Brain microvascular endothelial cell (primary cell): ENCODE measurements around the gene IARS2.
"Not testable (repeated sequence)": the region's sequence is repeated elsewhere in the genome, so short reads cannot be mapped to it uniquely, and the experiment has no call there.

Source experiments
- DNase-seq: peaks from one replicate; pipeline ENCODE4 v3.0.0-alpha.2; 2020
- H3K27ac ChIP-seq: fragments of 250-450 bp; sonication (Bioruptor Pico); 2 replicates; pipeline ENCODE4 v1.5.1; 2020; ENCODE audit warnings: mild to moderate bottlenecking, moderate library complexity
- H3K27me3 ChIP-seq: fragments of 250-450 bp; sonication (Bioruptor Pico); replicated peaks from 2 replicates; pipeline ENCODE4 v1.5.1; 2020; ENCODE audit warnings: mild to moderate bottlenecking
- H3K36me3 ChIP-seq: fragments of 250-450 bp; sonication (Bioruptor Pico); replicated peaks from 2 replicates; pipeline ENCODE4 v1.5.1; 2020; ENCODE audit warnings: mild to moderate bottlenecking
- H3K4me3 ChIP-seq: 2 replicates; pipeline ENCODE4 v1.5.1; 2011; ENCODE audit warnings: low read depth, mild to moderate bottlenecking, control low read depth, low read length, moderate library complexity
- in situ Hi-C: cut with HindIII; loops from 2 replicates; pipeline ENCODE4 v1.10.0; 2017; ENCODE audit warnings: low sequenced_read_pairs, low pct_ligation_motif_present
- TF ChIP-seq, protein P1 (sequence below): IDR thresholded peaks from 2 replicates; pipeline ENCODE4 v1.5.1; 2011; ENCODE audit warnings: low read depth, mild to moderate bottlenecking, moderate library complexity, low read length, control low read depth, inconsistent platforms; ENCODE audit errors: missing control alignments

The IARS2 gene

DNA sequence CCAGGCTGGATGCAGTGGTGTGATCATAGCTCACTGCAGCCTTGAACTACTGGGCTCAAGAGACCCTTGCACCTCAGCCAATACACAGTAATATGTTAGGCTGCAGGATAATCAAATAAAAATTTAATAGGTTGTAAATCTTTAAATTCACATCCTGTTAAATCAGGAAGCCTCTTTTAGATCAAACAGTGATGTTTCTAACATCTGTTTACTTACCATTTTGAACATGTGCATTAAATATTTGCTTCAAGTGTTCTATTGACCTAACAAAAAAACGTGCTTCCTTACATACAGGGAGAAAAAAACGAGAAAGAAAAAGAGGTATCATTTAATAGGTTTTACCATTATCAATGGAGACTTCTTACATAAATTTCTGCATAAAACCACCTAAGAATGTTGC is 70.6 kb downstream of the IARS2 start:
- in situ Hi-C loops, result no loop called here
- H3K27me3 ChIP-seq, result no peaks in the 10 kb centered on the region
- peaks cover 44% of the 10 kb centered on the region for H3K36me3 ChIP-seq
- DNase-seq, result no peak
- TF ChIP-seq, protein P1, sequence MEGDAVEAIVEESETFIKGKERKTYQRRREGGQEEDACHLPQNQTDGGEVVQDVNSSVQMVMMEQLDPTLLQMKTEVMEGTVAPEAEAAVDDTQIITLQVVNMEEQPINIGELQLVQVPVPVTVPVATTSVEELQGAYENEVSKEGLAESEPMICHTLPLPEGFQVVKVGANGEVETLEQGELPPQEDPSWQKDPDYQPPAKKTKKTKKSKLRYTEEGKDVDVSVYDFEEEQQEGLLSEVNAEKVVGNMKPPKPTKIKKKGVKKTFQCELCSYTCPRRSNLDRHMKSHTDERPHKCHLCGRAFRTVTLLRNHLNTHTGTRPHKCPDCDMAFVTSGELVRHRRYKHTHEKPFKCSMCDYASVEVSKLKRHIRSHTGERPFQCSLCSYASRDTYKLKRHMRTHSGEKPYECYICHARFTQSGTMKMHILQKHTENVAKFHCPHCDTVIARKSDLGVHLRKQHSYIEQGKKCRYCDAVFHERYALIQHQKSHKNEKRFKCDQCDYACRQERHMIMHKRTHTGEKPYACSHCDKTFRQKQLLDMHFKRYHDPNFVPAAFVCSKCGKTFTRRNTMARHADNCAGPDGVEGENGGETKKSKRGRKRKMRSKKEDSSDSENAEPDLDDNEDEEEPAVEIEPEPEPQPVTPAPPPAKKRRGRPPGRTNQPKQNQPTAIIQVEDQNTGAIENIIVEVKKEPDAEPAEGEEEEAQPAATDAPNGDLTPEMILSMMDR, result no peak
- H3K4me3 ChIP-seq, result no peak overlapping the region
- H3K27ac ChIP-seq, result no peak overlapping the region

DNA sequence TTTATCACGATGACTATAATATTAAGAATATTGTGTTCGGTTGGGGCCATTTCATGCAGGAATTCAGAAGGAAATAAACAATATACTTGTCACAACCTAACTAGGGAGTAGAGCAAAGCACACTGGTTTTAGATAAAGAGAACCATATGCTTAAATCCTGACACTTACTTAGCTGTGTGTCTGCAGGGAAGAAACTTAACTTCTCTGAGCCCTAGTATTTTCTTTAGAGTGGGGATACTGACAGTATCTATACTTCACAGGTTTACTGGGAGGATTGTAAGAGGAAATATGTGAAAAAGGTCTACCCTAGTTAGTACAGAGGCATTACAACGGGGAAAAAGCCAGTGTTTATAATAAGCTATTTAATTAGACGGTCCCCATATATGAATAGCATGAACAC is 72.9 kb downstream of the IARS2 start:
- Histone ChIP-seq H3K4me3 (no peak overlapping the region), H3K36me3 (peaks cover 44% of the 10 kb centered on the region), H3K27ac (no peak overlapping the region), H3K27me3 (no peaks in the 10 kb centered on the region)
- TF ChIP-seq, protein P1, result no peak
- no peak for DNase-seq
- in situ Hi-C loops, result no loop called here

DNA sequence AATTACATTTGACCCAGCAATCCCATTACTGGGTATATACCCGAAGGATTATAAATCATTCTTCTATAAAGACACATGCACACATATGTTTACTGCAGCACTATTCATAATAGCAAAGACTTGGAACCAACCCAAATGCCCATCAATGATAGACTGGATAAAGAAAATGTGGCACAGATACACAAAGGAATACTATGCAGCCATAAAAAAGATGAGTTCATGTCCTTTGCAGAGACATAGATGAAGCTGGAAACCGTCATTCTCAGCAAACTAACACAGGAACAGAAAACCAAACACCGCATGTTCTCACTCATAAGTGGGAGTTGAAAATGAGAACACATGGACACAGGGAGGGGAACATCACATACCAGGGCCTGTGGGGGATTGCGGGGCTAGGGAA is 76.0 kb downstream of the IARS2 start:
- H3K27me3 ChIP-seq, DNase-seq, H3K27ac ChIP-seq, in situ Hi-C loops, H3K4me3 ChIP-seq: not testable (repeated sequence)
- peaks cover 47% of the 10 kb centered on the region for H3K36me3 ChIP-seq

DNA sequence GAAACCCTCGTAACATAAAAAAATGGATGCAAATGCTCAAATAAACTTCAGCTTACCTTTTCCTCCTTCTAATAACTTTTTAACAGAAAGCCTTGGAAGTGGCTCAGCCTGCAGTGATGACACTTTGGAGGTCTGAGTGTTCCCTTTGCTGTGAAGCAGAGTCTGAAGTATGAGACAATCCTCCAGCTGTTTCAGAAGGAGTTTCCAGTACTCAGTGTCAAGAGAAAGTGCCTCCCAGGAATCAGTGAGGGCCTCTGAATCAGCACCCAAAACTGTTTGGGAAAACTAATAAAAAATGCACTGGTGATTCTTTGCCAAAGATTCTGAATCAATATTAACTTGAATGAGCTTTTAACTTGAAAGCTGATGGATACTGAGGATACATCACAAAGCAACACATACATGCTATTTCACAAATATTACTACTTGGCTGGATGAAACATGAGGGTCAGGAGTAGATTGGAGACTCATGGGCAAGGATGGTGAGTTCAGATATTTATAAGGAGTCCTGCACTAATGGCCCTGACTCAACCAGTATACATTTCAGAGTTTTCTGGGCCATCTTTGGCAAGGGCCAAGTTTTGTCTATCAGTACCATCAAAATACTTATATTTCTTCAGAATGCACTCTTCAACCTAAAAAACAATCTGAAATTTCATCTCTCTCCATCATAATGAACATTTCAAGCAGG is 77.0 kb downstream of the IARS2 start:
- TF ChIP-seq, protein P1, result no peak
- Histone ChIP-seq H3K27me3 (no peaks in the 10 kb centered on the region), H3K27ac (no peak overlapping the region), H3K4me3 (no peak overlapping the region), H3K36me3 (peaks cover 40% of the 10 kb centered on the region)
- DNase-seq, result no peak
- in situ Hi-C loops, result no loop called here

DNA sequence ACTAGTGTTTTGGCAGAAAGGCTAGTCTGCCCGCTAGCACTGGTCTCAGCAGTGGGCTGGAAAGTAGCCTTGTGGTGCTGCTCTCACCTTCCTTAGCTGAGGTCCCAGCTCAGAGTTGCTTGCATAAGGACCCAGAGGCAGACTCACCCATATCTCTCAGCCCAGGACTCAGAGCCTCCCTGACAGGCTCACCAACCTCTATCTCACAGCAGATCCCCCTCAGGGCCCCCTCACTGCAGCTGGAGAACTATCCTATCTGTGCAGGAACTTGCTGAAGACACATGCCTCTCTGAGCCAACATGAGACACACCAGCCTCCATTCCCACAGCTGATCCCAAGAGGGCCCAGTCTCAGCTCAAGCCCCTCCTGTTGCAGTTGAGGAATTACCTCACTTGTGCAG is 82.6 kb downstream of the IARS2 start:
- DNase-seq, result no peak
- TF ChIP-seq, protein P1, result no peak
- H3K27ac ChIP-seq, result no peak overlapping the region
- in situ Hi-C loops, result no loop called here
- H3K4me3 ChIP-seq, result no peak overlapping the region
- peaks cover 28% of the 10 kb centered on the region for H3K36me3 ChIP-seq
- no peaks in the 10 kb centered on the region for H3K27me3 ChIP-seq

DNA sequence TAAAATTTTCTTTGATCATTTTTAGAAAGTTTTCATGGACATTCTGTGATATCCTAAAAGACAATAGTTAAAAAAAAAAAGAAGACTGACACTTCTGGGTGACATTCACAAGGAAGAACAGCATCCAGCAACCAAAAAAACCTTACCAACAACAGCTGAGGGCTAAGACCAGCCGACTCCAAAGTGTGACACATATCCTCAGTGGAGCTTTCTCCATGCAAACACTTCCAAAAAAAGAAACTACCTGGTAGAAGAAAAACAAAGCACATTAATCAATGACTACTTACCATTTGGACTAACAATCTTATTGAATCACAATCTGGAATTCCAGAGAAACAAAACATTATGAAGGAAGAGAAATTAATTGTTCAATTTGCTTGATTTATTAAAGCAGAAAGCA is 88.2 kb downstream of the IARS2 start:
- Histone ChIP-seq H3K4me3 (no peak overlapping the region), H3K27me3 (no peaks in the 10 kb centered on the region), H3K36me3 (peaks cover 17% of the 10 kb centered on the region), H3K27ac (peak overlapping the region; percentile 49)
- in situ Hi-C loops, result no loop called here
- TF ChIP-seq, protein P1, result no peak
- DNase-seq, result no peak
